SH-SY5Y (cell line): Measurements from ENCODE around the gene VPS13D.

Source experiments
- GATA2 ChIP-seq: IDR thresholded peaks from 2 replicates; pipeline ENCODE4 v1.6.1; 2011; ENCODE audit warnings: mild to moderate bottlenecking, low read depth, low read length
- GATA3 ChIP-seq: IDR thresholded peaks from 2 replicates; pipeline ENCODE4 v1.6.1; 2011; ENCODE audit warnings: low read depth, mild to moderate bottlenecking, low read length, moderate library complexity

DNA sequence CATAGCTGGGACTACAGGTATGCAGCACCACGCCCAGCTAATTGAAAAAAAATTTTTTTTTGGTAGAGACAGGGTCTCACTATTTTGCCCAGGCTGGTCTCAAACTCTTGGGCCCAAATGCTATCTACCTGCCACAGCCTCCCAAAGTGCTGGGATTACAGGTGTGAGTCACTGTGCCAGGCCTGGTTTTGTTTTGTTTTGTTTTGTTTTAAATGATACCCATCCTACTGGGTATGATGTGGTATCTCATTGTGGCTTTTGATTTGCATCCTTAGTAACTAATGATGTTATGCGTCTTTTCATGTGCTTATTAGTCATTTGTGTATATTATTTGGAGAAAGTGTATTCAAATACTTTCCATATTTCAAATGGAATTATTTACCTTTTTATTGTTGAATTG is 142.3 kb downstream of the VPS13D start:
- TF ChIP-seq GATA2, result no peak
- no peak for TF ChIP-seq GATA3
